Liver (tissue), 9 donors: ENCODE measurements around the gene FGF21. TPM values are rescaled to one million over a fixed set of nuclear protein-coding genes. Genes with fewer than 3 reads are reported as not detected.
"Not testable (repeated sequence)": the region's sequence is repeated elsewhere in the genome, so short reads cannot be mapped to it uniquely, and the experiment has no call there.

Source experiments
- DNase-seq: peaks from one replicate; pipeline ENCODE4 v3.0.0-alpha.2; 2017; ENCODE audit warnings: low spot score
- H3K27ac ChIP-seq, 2 donors: one replicate each; pipeline ENCODE4 v1.7.0; 2013; ENCODE audit warnings: inconsistent platforms in 2 of 2, low read length in 2 of 2, control low read depth in 1 of 2, low read depth in 1 of 2, mild to moderate bottlenecking in 1 of 2
- H3K27me3 ChIP-seq, 4 donors: one replicate each; pipeline versions ENCODE4 v1.6.1 to v1.7.0; 2013; ENCODE audit warnings: low read length in 3 of 4, inconsistent platforms in 1 of 4, mild to moderate bottlenecking in 1 of 4, moderate library complexity in 1 of 4; ENCODE audit not compliant: control insufficient read depth in 4 of 4, insufficient read depth in 4 of 4
- H3K36me3 ChIP-seq, 4 donors: one replicate each; pipeline versions ENCODE4 v1.6.1 to v1.7.0; 2013; ENCODE audit warnings: low read length in 3 of 4, mild to moderate bottlenecking in 3 of 4, low read depth in 1 of 4, moderate library complexity in 1 of 4; ENCODE audit not compliant: control insufficient read depth in 4 of 4, insufficient read depth in 3 of 4
- H3K4me1 ChIP-seq, 4 donors: one replicate each; pipeline versions ENCODE4 v1.6.1 to v1.7.0; 2013; ENCODE audit warnings: low read length in 3 of 4, mild to moderate bottlenecking in 3 of 4, moderate library complexity in 1 of 4; ENCODE audit not compliant: control insufficient read depth in 4 of 4, insufficient read depth in 4 of 4
- H3K4me3 ChIP-seq, 3 donors: one replicate each; pipeline versions ENCODE4 v1.6.1 to v1.7.0; 2013; ENCODE audit warnings: low read length in 3 of 3, control low read depth in 1 of 3, low read depth in 1 of 3, mild to moderate bottlenecking in 1 of 3
- H3K9ac ChIP-seq, 2 donors: one replicate each; pipeline ENCODE4 v1.7.0; 2013; ENCODE audit warnings: low read length in 2 of 2, mild to moderate bottlenecking in 2 of 2, moderate library complexity in 2 of 2, control low read depth in 1 of 2, low read depth in 1 of 2
- H3K9me3 ChIP-seq, 4 donors: one replicate each; pipeline versions ENCODE4 v1.6.1 to v1.7.0; 2013; ENCODE audit warnings: low read length in 3 of 4; ENCODE audit not compliant: control insufficient read depth in 4 of 4
- CTCF ChIP-seq: fragments of 150-350 bp; IDR thresholded peaks from 2 replicates; pipeline ENCODE4 v1.5.1; 2017; ENCODE audit warnings: improper control_type of control experiment, low read depth, low read length; ENCODE audit not compliant: missing input control
- EGR1 ChIP-seq, 2 donors: IDR thresholded peaks; 2 replicates each; pipeline ENCODE4 v1.6.1; 2016 to 2018; ENCODE audit warnings: antibody characterized with exemption in 2 of 2, low read depth in 2 of 2
- FOXA1 ChIP-seq: IDR thresholded peaks from 2 replicates; pipeline ENCODE4 v1.6.1; 2016; ENCODE audit warnings: antibody characterized with exemption
- FOXA2 ChIP-seq: IDR thresholded peaks from 2 replicates; pipeline ENCODE4 v1.6.1; 2016; ENCODE audit warnings: antibody characterized with exemption
- GABPA ChIP-seq, 2 donors: IDR thresholded peaks in 1 of 2; conservative IDR thresholded peaks in 1 of 2; 2 replicates each; pipeline ENCODE4 v1.6.1; 2016; ENCODE audit warnings: antibody characterized with exemption in 2 of 2, mild to moderate bottlenecking in 1 of 2, moderate library complexity in 1 of 2
- HNF4A ChIP-seq, 2 donors: conservative IDR thresholded peaks; 2 replicates each; pipeline ENCODE4 v1.6.1; 2016; ENCODE audit warnings: antibody characterized with exemption in 2 of 2, mild to moderate bottlenecking in 2 of 2
- HNF4G ChIP-seq: IDR thresholded peaks from 2 replicates; pipeline ENCODE4 v1.6.1; 2016; ENCODE audit warnings: antibody characterized with exemption
- JUND ChIP-seq, 2 donors: IDR thresholded peaks; 2 replicates each; pipeline ENCODE4 v1.6.1; 2016; ENCODE audit warnings: antibody characterized with exemption in 2 of 2
- NR2F2 ChIP-seq: IDR thresholded peaks from 2 replicates; pipeline ENCODE4 v1.6.1; 2016; ENCODE audit warnings: antibody characterized with exemption
- RAD21 ChIP-seq, 2 donors: IDR thresholded peaks; 2 replicates each; pipeline ENCODE4 v1.6.1; 2016; ENCODE audit warnings: antibody characterized with exemption in 2 of 2, mild to moderate bottlenecking in 2 of 2
- REST ChIP-seq: IDR thresholded peaks from 2 replicates; pipeline ENCODE4 v1.6.1; 2016; ENCODE audit warnings: antibody characterized with exemption, mild to moderate bottlenecking
- RXRA ChIP-seq, 2 donors: IDR thresholded peaks; 2 replicates each; pipeline ENCODE4 v1.6.1; 2017 to 2018; ENCODE audit warnings: antibody characterized with exemption in 2 of 2, mild to moderate bottlenecking in 1 of 2
- SP1 ChIP-seq: IDR thresholded peaks from 2 replicates; pipeline ENCODE4 v1.6.1; 2018; ENCODE audit warnings: antibody characterized with exemption, mild to moderate bottlenecking
- TAF1 ChIP-seq: conservative IDR thresholded peaks from 2 replicates; pipeline ENCODE4 v1.6.1; 2016; ENCODE audit warnings: antibody characterized with exemption, mild to moderate bottlenecking
- YY1 ChIP-seq: IDR thresholded peaks from 2 replicates; pipeline ENCODE4 v1.6.1; 2016; ENCODE audit warnings: antibody characterized with exemption, mild to moderate bottlenecking
- WGBS: extraction: QIAGEN DNeasy Blood & Tissue Kit; methylation state at CpG from one replicate; pipeline ENCODE4 v1.1.7; 2013; 5-methylcytosine and 5-hydroxymethylcytosine counted together
- polyA plus RNA-seq, 2 donors: library from polyadenylated mRNA; stranded (reverse) in 1 of 2; unstranded in 1 of 2; fragments of 200-250 nt in 1 of 2; fragments of >200 nt in 1 of 2; fragmentation: Nextera tagmentation in 1 of 2; extraction: Ambion mirVana in 1 of 2; gene quantifications; one replicate each; pipeline versions ENCODE4 v1.2.1 to v1.2.3, GENCODE V29; 2013 to 2015
- total RNA-seq, 2 donors: library from RNA; depleted of rRNA; stranded (reverse); fragments of >200 nt; gene quantifications; one replicate each; pipeline ENCODE4 v1.2.3, GENCODE V29; 2014
- TF ChIP-seq, protein P1 (sequence below): IDR thresholded peaks from 2 replicates; pipeline ENCODE4 v1.6.1; 2016; ENCODE audit warnings: antibody characterized with exemption
- TF ChIP-seq, protein P2 (sequence below): IDR thresholded peaks from 2 replicates; pipeline ENCODE4 v1.6.1; 2016; ENCODE audit warnings: antibody characterized with exemption
- TF ChIP-seq, protein P3 (sequence below): IDR thresholded peaks from 2 replicates; pipeline ENCODE4 v1.6.1; 2016; ENCODE audit warnings: antibody characterized with exemption
- donor health status: healthy.
- donor health status: healthy.
- donor health status: healthy.
- donor health status: healthy.
- donor health status: healthy.

FGF21 gene
- total and polyA plus RNA-seq, 4 donors: 5.5 to 18.5 (median 6.5) TPM; not detected in 1

DNA sequence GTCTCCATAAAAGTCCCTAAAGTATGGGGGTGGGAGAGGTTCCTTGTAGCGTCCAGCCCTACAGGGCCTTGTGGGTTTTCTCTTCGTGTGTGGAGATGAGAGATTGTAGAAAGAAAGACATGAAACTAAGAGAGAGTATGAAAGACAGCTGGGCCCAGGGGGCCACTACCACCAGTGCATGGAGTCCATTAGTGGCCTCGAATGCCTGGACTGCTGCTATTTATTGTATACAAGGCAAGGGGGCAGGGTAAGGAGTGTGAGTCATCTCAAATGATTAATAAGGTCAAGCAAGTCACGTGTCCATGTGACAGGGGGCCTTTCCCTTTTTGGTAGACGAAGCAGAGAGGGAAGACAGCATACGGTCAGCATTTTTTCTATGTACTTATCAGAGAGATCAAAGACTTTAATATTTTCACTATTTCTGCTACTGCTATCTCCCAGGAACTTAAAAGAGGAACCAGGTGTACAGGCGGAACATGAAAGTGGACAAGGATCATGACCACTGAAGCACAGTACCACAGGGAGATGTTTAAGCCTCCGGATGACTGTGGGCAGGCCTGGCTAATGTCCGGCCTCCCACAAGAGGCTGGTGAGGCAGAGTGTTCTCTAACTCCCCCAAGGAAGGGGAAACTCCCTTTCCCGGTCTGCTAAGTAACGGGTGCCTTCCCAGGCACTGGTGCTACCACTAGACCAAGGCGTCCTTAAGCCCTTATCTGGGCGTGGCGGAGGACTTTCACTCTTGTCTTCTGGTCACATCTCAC, 25.5 kb downstream of the FGF21 start:
- Histone ChIP-seq H3K27me3 (no peaks in the 10 kb centered on the region), H3K36me3 (no peaks in the 10 kb centered on the region), H3K4me1 (peaks cover 0 to 14% (median 4%) of the 10 kb centered on the region in 4 donors), H3K9ac (no peak overlapping the region), H3K4me3 (no peak overlapping the region), H3K27ac (peak overlapping the region; percentile 3 to 72), H3K9me3 (no peaks in the 10 kb centered on the region)
- DNase-seq: no peak
- 65% methylated on average over 14 of the region's 14 CpGs for WGBS
- TF ChIP-seq JUND (IDR thresholded peaks at IDR 0.05): peak; percentile 51 to 61
- TF ChIP-seq SP1: no peak

GRCh38 chr19:48784527-48784926, 29.2 kb downstream of the FGF21 start:
- WGBS: 46% methylated on average over 5 of the region's 5 CpGs
- Histone ChIP-seq H3K4me1 (peaks cover 0 to 14% (median 4%) of the 10 kb centered on the region in 4 donors), H3K27me3 (no peaks in the 10 kb centered on the region), H3K9me3 (no peaks in the 10 kb centered on the region), H3K27ac (no peak overlapping the region), H3K36me3 (no peaks in the 10 kb centered on the region), H3K9ac (no peak overlapping the region), H3K4me3 (no peak overlapping the region)
- no peak for DNase-seq
- TF ChIP-seq, protein P1, sequence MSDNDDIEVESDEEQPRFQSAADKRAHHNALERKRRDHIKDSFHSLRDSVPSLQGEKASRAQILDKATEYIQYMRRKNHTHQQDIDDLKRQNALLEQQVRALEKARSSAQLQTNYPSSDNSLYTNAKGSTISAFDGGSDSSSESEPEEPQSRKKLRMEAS: no peak
- no peak for TF ChIP-seq YY1
- no peak for TF ChIP-seq FOXA1
- no peak for TF ChIP-seq NR2F2
- TF ChIP-seq GABPA (IDR thresholded peaks at IDR 0.05 in 1 of 2, conservative IDR thresholded peaks at IDR 0.05 in 1 of 2): no peak
- TF ChIP-seq FOXA2: no peak
- TF ChIP-seq HNF4A (conservative IDR thresholded peaks at IDR 0.05): peak in 1 of 2 donors; percentile 13
- no peak for TF ChIP-seq SP1
- no peak for TF ChIP-seq EGR1 (IDR thresholded peaks at IDR 0.05; ENCODE audit: low read depth in 2 of 2)
- TF ChIP-seq, protein P2, sequence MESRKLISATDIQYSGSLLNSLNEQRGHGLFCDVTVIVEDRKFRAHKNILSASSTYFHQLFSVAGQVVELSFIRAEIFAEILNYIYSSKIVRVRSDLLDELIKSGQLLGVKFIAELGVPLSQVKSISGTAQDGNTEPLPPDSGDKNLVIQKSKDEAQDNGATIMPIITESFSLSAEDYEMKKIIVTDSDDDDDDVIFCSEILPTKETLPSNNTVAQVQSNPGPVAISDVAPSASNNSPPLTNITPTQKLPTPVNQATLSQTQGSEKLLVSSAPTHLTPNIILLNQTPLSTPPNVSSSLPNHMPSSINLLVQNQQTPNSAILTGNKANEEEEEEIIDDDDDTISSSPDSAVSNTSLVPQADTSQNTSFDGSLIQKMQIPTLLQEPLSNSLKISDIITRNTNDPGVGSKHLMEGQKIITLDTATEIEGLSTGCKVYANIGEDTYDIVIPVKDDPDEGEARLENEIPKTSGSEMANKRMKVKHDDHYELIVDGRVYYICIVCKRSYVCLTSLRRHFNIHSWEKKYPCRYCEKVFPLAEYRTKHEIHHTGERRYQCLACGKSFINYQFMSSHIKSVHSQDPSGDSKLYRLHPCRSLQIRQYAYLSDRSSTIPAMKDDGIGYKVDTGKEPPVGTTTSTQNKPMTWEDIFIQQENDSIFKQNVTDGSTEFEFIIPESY: no peak
- TF ChIP-seq RAD21 (IDR thresholded peaks at IDR 0.05): peak; percentile 84 to 85
- TF ChIP-seq, protein P3, sequence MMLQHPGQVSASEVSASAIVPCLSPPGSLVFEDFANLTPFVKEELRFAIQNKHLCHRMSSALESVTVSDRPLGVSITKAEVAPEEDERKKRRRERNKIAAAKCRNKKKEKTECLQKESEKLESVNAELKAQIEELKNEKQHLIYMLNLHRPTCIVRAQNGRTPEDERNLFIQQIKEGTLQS: no peak
- no peak for TF ChIP-seq JUND (IDR thresholded peaks at IDR 0.05)
- TF ChIP-seq RXRA (IDR thresholded peaks at IDR 0.05): no peak
- no peak for TF ChIP-seq TAF1
- no peak for TF ChIP-seq REST
- peak; percentile 47 for TF ChIP-seq CTCF
- no peak for TF ChIP-seq HNF4G

DNA sequence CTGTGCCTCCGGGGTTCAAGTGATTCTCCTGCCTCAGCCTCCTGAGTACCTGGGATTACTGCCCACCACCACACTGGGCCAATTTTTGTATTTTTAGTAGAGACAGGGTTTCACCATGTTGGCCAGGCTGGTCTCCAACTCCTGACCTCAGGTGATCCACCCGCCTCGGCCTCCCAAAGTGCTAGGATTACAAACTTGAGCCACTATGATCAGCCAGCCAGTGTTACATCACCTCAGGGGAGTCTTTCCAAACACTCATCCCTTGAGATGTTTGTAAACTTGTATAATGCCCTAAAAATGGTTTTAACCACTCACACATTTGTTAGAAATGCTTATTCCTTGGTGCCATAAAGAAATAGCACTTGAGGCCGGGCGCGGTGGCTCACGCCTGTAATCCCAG, 31.1 kb downstream of the FGF21 start:
- not testable (repeated sequence) for H3K27ac ChIP-seq, DNase-seq
- 84% methylated on average over 7 of the region's 7 CpGs for WGBS

DNA sequence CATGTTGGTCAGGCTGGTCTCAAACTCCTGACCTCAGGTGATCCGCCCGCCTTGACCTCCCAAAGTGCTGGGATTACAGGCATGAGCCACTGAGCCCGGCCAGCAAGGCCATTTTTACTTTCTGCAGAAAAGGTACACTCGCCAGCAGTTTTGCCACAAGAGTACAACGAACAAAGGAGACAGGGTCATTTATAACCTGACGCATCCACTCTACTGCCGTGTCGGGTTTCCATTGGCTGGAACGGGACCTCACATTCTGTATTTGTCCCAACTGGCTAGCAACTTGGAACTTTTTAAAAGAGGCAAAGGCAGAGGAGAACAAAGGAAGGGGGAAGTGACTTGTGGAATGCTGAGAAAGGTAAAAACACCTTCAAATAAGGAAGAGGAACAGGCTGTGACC, 32.0 kb downstream of the FGF21 start:
- not testable (repeated sequence) for H3K36me3 ChIP-seq
- 90% methylated on average over 9 of the region's 9 CpGs for WGBS

More for the DNA sequence above, 31.1 kb downstream of the FGF21 start:
- not testable (repeated sequence) for H3K27me3 ChIP-seq, H3K9me3 ChIP-seq, H3K36me3 ChIP-seq, H3K9ac ChIP-seq, H3K4me1 ChIP-seq, H3K4me3 ChIP-seq

More for the DNA sequence above, 32.0 kb downstream of the FGF21 start:
- DNase-seq, H3K4me1 ChIP-seq, H3K27me3 ChIP-seq, H3K4me3 ChIP-seq, H3K9ac ChIP-seq, H3K9me3 ChIP-seq, H3K27ac ChIP-seq: not testable (repeated sequence)
